ENCODE results near the gene CD44.

DNA sequence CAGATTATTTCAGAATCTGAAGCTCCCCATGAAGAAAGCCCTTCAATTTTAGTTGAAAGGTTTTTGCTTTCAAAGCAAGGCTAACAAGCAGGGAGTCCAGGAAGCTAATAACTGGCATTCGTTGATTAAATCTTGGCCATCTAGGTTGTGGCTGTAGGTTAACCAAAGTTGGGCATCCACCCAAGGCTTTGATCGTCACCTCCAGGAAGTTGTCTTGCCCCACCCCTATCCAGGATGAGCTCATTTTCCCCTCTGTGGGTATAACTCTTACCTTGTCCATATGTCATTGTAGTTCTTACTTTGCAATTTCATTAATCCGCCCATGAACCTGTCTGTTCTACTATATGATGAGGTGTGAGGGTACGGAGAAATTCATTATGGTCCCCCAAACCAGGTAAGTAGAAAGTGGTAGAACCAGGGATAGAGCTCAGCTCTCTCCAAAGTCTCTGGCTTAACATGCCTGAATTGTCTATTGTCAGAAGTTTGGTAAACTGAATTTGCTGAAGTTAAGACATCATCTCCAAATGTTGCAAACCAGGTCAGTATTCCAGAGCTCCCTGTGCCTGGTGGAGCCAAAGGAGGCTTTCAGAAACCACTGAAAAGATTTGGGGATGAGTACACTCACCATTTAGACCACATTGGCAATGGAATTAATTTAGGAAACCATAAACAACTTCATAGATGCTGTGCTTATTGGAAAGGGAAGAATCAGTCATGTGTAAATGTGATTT, 97.1 kb downstream of the CD44 start:
- TF ChIP-seq CTCF (IDR thresholded peaks at IDR 0.05; ENCODE audit: low read length) (no peak), EZH2 (IDR thresholded peaks at IDR 0.05; ENCODE audit: borderline replicate concordance, low read length) (no peak)
